OCI-LY3 (cell line): ENCODE measurements around the gene ITPKB.

Source experiments
- EZH2phosphoT487 ChIP-seq: fragments of 200-600 bp; shearing (Covaris generic); IDR thresholded peaks from 2 replicates; pipeline ENCODE4 v1.6.1; 2018; ENCODE audit warnings: antibody characterized with exemption, mixed run types, low read depth
- TF ChIP-seq, protein P1 (sequence below): fragments of 200-600, 300-600 bp; sonication (generic); IDR thresholded peaks from 2 replicates; pipeline ENCODE4 v1.5.1; 2014; ENCODE audit warnings: antibody characterized with exemption, low read length, low read depth

DNA sequence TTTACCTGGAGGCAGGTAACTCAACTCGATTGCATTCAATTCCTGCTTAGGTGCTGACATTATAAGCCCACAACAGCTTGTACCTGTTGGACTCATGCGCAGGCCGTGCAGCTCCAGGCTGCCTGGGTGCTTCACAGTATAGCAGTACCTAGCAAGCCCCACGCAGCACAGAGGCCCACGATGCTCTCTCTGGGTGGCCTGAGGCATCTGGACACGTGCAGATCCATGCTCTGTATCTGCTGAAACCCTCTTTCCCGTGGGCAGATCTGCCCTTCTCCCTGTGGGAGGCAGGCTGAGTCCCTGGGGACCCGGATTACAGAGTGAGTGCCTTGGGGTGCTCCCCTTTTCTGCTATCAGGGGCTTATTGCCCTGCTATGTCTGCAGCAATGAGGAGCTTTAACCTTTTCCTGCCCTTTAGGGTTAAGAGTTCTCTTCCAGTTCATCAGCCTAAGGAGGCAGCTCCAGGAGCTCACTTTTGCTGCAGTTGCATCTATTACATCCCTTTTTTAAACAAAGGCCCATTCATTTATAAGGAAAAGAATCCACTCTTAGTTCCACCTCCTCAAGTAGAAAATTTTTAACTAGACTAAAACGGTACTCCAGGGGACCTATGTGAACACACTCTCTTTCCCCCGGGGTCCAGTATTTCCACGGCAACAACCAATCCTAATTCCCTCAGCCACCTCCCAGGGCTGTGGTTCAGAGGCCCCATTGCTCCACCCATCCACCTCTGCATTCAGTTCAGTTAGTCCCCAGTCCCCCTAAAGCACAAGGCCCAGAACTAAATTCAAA, 19.3 kb downstream of the ITPKB start:
- TF ChIP-seq, protein P1, sequence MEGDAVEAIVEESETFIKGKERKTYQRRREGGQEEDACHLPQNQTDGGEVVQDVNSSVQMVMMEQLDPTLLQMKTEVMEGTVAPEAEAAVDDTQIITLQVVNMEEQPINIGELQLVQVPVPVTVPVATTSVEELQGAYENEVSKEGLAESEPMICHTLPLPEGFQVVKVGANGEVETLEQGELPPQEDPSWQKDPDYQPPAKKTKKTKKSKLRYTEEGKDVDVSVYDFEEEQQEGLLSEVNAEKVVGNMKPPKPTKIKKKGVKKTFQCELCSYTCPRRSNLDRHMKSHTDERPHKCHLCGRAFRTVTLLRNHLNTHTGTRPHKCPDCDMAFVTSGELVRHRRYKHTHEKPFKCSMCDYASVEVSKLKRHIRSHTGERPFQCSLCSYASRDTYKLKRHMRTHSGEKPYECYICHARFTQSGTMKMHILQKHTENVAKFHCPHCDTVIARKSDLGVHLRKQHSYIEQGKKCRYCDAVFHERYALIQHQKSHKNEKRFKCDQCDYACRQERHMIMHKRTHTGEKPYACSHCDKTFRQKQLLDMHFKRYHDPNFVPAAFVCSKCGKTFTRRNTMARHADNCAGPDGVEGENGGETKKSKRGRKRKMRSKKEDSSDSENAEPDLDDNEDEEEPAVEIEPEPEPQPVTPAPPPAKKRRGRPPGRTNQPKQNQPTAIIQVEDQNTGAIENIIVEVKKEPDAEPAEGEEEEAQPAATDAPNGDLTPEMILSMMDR, result no peak
- TF ChIP-seq EZH2phosphoT487, result no peak
